HepG2 (cell line): ENCODE results near the gene SIRT5. TPM values are rescaled to one million over a fixed set of nuclear protein-coding genes. Genes with fewer than 3 reads are reported as not detected.

Source experiments
- DMAP1 ChIP-seq: IDR thresholded peaks from 2 replicates; pipeline ENCODE4 v1.6.1; 2016
- DPF2 ChIP-seq: sonication (generic); formaldehyde crosslinking; IDR thresholded peaks from 2 replicates; pipeline ENCODE4 v1.4.0; 2020; ENCODE audit warnings: mild to moderate bottlenecking, low read depth, missing genetic modification reagents, borderline replicate concordance
- EED ChIP-seq: sonication (generic); formaldehyde crosslinking; IDR thresholded peaks from 2 replicates; pipeline ENCODE4 v1.5.0; 2020; ENCODE audit warnings: mild to moderate bottlenecking, missing genetic modification reagents
- GABPA ChIP-seq, 2 experiments: IDR thresholded peaks; 2 replicates each; pipeline ENCODE4 v1.6.1; 2011 to 2016; ENCODE audit warnings: low read depth in 2 of 2, low read length in 1 of 2, missing biosample characterization in 1 of 2, missing genetic modification characterization in 1 of 2
- GABPB1 ChIP-seq: IDR thresholded peaks from 2 replicates; pipeline ENCODE4 v1.6.1; 2016; ENCODE audit warnings: mild to moderate bottlenecking, missing genetic modification reagents, moderate library complexity, missing compliant biosample characterization
- MIER2 ChIP-seq: IDR thresholded peaks from 2 replicates; pipeline ENCODE4 v1.6.1; 2016; ENCODE audit warnings: missing biosample characterization, missing genetic modification reagents
- MTA3 ChIP-seq: sonication (generic); formaldehyde crosslinking; IDR thresholded peaks from 2 replicates; pipeline ENCODE4 v1.4.0; 2020; ENCODE audit warnings: missing genetic modification reagents
- NR2F2 ChIP-seq: IDR thresholded peaks from 2 replicates; pipeline ENCODE4 v1.6.1; 2012; ENCODE audit warnings: low read depth, inconsistent platforms, borderline replicate concordance
- POLR2AphosphoS2 ChIP-seq: IDR thresholded peaks from 2 replicates; pipeline ENCODE4 v1.6.1; 2011; ENCODE audit warnings: low read depth, low read length, improper control_type of control experiment
- RARG ChIP-seq: sonication (generic); formaldehyde crosslinking; IDR thresholded peaks from 2 replicates; pipeline ENCODE4 v1.4.0; 2020; ENCODE audit warnings: low read depth, mild to moderate bottlenecking, missing genetic modification reagents
- RBM39 ChIP-seq: fragments of 200-400 bp; formaldehyde crosslinking; IDR thresholded peaks from one replicate; pipeline ENCODE4 v1.6.1; 2018; ENCODE audit warnings: antibody characterized with exemption, mild to moderate bottlenecking, low read depth, low read length; ENCODE audit not compliant: poor library complexity, severe bottlenecking
- TFE3 ChIP-seq: IDR thresholded peaks from 2 replicates; pipeline ENCODE4 v1.6.1; 2016
- ZBTB20 ChIP-seq: sonication (generic); formaldehyde crosslinking; IDR thresholded peaks from 2 replicates; pipeline ENCODE4 v1.8.1; 2023; ENCODE audit warnings: missing genetic modification reagents, low read depth, mild to moderate bottlenecking, borderline replicate concordance
- ZFP41 ChIP-seq: sonication (generic); formaldehyde crosslinking; IDR thresholded peaks from 2 replicates; pipeline ENCODE4 v1.4.0; 2020; ENCODE audit warnings: mild to moderate bottlenecking, missing genetic modification reagents, borderline replicate concordance
- ZNF142 ChIP-seq: sonication (generic); formaldehyde crosslinking; IDR thresholded peaks from 2 replicates; pipeline ENCODE4 v1.4.0; 2020; ENCODE audit warnings: missing genetic modification reagents
- ZNF326 ChIP-seq: sonication (generic); formaldehyde crosslinking; IDR thresholded peaks from 2 replicates; pipeline ENCODE4 v1.4.0; 2020; ENCODE audit warnings: missing genetic modification reagents, borderline replicate concordance
- ZNF354B ChIP-seq: sonication (generic); formaldehyde crosslinking; IDR thresholded peaks from 2 replicates; pipeline ENCODE4 v1.8.0; 2022; ENCODE audit warnings: mild to moderate bottlenecking, missing genetic modification reagents
- ZNF530 ChIP-seq: sonication (generic); formaldehyde crosslinking; IDR thresholded peaks from 2 replicates; pipeline ENCODE4 v1.5.0; 2020; ENCODE audit warnings: low read depth, mild to moderate bottlenecking, missing genetic modification reagents
- ZNF547 ChIP-seq: sonication (generic); formaldehyde crosslinking; IDR thresholded peaks from 2 replicates; pipeline ENCODE4 v1.5.1; 2020; ENCODE audit warnings: mild to moderate bottlenecking, missing genetic modification reagents
- ZNF550 ChIP-seq: sonication (generic); formaldehyde crosslinking; IDR thresholded peaks from 2 replicates; pipeline ENCODE4 v1.4.0; 2020; ENCODE audit warnings: mild to moderate bottlenecking, missing genetic modification reagents, borderline replicate concordance
- ZNF639 ChIP-seq: conservative IDR thresholded peaks from 2 replicates; pipeline ENCODE4 v1.6.1; 2018; ENCODE audit warnings: missing genetic modification reagents
- polyA plus RNA-seq, 8 experiments: library from polyadenylated mRNA; depleted of rRNA in 3 of 8; stranded (reverse) in 7 of 8; unstranded in 1 of 8; fragments of >200 nt; fragmentation: Illumina TruSeq in 4 of 8; extraction: Trizol in 4 of 8; gene quantifications; 2 replicates each; pipeline versions ENCODE4 v1.2.1 to v1.2.3, GENCODE V29; 2011 to 2016; ENCODE audit warnings: low read depth in 4 of 8, missing spikeins in 1 of 8, mixed read lengths in 1 of 8; ENCODE audit not compliant: insufficient read depth in 1 of 8
- total RNA-seq, 5 experiments: library from RNA; depleted of rRNA; stranded (reverse); fragments of >200 nt; fragmentation: Illumina TruSeq; extraction: Trizol; gene quantifications; 2 replicates each; pipeline ENCODE4 v1.2.3, GENCODE V29; 2016; ENCODE audit warnings: low read depth in 1 of 5

SIRT5 gene
- total and polyA plus RNA-seq, 2 of the 13 experiments (the other 11 are each of a cell fraction or from before 2014, with no cell fraction given): 14.1 to 16.6 TPM

GRCh38 chr6:13574571-13575376 is at the start of gene SIRT5 (continued):
- TF ChIP-seq ZNF142 (CRISPR knock-in tag): peak; percentile 66; the same call in 1 of the 2 replicates
- peak; percentile 79 for TF ChIP-seq ZNF639 (CRISPR knock-in tag)
- TF ChIP-seq POLR2AphosphoS2: peak; percentile 33; the same call in 1 of the 2 replicates
- no peak for TF ChIP-seq GABPA (IDR thresholded peaks at IDR 0.05; ENCODE audit: low read depth, low read length)
- TF ChIP-seq GABPA (CRISPR knock-in tag; IDR thresholded peaks at IDR 0.05; ENCODE audit: low read depth): peak; percentile 70
- TF ChIP-seq RBM39: peak; percentile 95
- no peak for TF ChIP-seq ZNF326 (CRISPR knock-in tag)
- peak; percentile 57 for TF ChIP-seq TFE3 (CRISPR knock-in tag)
- peak; percentile 81 for TF ChIP-seq ZBTB20 (CRISPR knock-in tag)
- TF ChIP-seq ZNF530 (CRISPR knock-in tag): peak; percentile 84; the same call in 1 of the 2 replicates
- TF ChIP-seq ZNF354B (CRISPR knock-in tag): no peak
- TF ChIP-seq ZNF550 (CRISPR knock-in tag): no peak
- TF ChIP-seq GABPB1 (CRISPR knock-in tag): peak; percentile 80
- TF ChIP-seq MTA3 (CRISPR knock-in tag): no peak
- peak; percentile 96 for TF ChIP-seq ZNF547 (CRISPR knock-in tag)
- TF ChIP-seq EED: no peak; the same call in 1 of the 2 replicates
- TF ChIP-seq ZFP41: peak; percentile 78; the same call in 1 of the 2 replicates
- peak; percentile 81 for TF ChIP-seq NR2F2
- 0 out of 2 replicates have a peak, but pooled peaks have one; percentile 24 for TF ChIP-seq MIER2 (CRISPR knock-in tag)
- no peak for TF ChIP-seq DPF2 (CRISPR knock-in tag)
- no peak for TF ChIP-seq RARG (CRISPR knock-in tag)
- TF ChIP-seq DMAP1 (CRISPR knock-in tag): peak; percentile 96
